ENCODE measurements around the gene OR51L1.

DNA sequence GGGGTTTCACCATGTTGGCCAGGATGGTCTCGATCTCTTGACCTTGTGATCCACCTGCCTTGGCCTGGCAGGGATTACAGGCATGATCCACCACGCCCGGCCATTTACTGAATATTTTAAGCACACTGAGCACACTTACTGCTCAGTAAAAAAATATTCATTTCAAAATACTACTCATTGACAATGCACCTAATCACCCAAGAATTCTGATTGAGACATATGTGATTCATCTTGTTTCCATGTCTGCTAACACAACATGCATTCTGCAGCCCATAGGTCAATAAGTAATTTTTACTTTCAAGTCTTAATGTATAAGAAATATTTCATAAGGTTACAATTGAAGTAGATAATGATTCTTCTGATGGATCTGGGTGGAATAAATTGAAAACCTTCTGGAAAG, 47.4 kb downstream of the OR51L1 start:
- TF ChIP-seq, protein P1, sequence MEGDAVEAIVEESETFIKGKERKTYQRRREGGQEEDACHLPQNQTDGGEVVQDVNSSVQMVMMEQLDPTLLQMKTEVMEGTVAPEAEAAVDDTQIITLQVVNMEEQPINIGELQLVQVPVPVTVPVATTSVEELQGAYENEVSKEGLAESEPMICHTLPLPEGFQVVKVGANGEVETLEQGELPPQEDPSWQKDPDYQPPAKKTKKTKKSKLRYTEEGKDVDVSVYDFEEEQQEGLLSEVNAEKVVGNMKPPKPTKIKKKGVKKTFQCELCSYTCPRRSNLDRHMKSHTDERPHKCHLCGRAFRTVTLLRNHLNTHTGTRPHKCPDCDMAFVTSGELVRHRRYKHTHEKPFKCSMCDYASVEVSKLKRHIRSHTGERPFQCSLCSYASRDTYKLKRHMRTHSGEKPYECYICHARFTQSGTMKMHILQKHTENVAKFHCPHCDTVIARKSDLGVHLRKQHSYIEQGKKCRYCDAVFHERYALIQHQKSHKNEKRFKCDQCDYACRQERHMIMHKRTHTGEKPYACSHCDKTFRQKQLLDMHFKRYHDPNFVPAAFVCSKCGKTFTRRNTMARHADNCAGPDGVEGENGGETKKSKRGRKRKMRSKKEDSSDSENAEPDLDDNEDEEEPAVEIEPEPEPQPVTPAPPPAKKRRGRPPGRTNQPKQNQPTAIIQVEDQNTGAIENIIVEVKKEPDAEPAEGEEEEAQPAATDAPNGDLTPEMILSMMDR (conservative IDR thresholded peaks at IDR 0.05; ENCODE audit: low read depth in 2 of 2) = no peak
- TF ChIP-seq POLR2AphosphoS5 (IDR thresholded peaks at IDR 0.05; ENCODE audit: low read depth) (no peak), EZH2phosphoT487 (IDR thresholded peaks at IDR 0.05; ENCODE audit: unreplicated experiment) (no peak), CREB1 (CRISPR knock-in tag; IDR thresholded peaks at IDR 0.05; ENCODE audit: low read depth) (no peak), EZH2 (IDR thresholded peaks at IDR 0.05; ENCODE audit: low read depth, unreplicated experiment) (no peak), JUNB (IDR thresholded peaks at IDR 0.05; ENCODE audit: unreplicated experiment) (no peak), ZNF331 (CRISPR knock-in tag; IDR thresholded peaks at IDR 0.05; ENCODE audit: low read depth) (no peak), ZNF114 (CRISPR knock-in tag; IDR thresholded peaks at IDR 0.05) (no peak), STAT1 (IDR thresholded peaks at IDR 0.05; ENCODE audit: unreplicated experiment) (no peak), NANOG (IDR thresholded peaks at IDR 0.05; ENCODE audit: borderline replicate concordance) (no peak)
- TF ChIP-seq, protein P2, sequence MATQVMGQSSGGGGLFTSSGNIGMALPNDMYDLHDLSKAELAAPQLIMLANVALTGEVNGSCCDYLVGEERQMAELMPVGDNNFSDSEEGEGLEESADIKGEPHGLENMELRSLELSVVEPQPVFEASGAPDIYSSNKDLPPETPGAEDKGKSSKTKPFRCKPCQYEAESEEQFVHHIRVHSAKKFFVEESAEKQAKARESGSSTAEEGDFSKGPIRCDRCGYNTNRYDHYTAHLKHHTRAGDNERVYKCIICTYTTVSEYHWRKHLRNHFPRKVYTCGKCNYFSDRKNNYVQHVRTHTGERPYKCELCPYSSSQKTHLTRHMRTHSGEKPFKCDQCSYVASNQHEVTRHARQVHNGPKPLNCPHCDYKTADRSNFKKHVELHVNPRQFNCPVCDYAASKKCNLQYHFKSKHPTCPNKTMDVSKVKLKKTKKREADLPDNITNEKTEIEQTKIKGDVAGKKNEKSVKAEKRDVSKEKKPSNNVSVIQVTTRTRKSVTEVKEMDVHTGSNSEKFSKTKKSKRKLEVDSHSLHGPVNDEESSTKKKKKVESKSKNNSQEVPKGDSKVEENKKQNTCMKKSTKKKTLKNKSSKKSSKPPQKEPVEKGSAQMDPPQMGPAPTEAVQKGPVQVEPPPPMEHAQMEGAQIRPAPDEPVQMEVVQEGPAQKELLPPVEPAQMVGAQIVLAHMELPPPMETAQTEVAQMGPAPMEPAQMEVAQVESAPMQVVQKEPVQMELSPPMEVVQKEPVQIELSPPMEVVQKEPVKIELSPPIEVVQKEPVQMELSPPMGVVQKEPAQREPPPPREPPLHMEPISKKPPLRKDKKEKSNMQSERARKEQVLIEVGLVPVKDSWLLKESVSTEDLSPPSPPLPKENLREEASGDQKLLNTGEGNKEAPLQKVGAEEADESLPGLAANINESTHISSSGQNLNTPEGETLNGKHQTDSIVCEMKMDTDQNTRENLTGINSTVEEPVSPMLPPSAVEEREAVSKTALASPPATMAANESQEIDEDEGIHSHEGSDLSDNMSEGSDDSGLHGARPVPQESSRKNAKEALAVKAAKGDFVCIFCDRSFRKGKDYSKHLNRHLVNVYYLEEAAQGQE (IDR thresholded peaks at IDR 0.05; ENCODE audit: unreplicated experiment) = no peak
- TF ChIP-seq, protein P3, sequence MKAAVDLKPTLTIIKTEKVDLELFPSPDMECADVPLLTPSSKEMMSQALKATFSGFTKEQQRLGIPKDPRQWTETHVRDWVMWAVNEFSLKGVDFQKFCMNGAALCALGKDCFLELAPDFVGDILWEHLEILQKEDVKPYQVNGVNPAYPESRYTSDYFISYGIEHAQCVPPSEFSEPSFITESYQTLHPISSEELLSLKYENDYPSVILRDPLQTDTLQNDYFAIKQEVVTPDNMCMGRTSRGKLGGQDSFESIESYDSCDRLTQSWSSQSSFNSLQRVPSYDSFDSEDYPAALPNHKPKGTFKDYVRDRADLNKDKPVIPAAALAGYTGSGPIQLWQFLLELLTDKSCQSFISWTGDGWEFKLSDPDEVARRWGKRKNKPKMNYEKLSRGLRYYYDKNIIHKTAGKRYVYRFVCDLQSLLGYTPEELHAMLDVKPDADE (IDR thresholded peaks at IDR 0.05) = no peak
- TF ChIP-seq, protein P4, sequence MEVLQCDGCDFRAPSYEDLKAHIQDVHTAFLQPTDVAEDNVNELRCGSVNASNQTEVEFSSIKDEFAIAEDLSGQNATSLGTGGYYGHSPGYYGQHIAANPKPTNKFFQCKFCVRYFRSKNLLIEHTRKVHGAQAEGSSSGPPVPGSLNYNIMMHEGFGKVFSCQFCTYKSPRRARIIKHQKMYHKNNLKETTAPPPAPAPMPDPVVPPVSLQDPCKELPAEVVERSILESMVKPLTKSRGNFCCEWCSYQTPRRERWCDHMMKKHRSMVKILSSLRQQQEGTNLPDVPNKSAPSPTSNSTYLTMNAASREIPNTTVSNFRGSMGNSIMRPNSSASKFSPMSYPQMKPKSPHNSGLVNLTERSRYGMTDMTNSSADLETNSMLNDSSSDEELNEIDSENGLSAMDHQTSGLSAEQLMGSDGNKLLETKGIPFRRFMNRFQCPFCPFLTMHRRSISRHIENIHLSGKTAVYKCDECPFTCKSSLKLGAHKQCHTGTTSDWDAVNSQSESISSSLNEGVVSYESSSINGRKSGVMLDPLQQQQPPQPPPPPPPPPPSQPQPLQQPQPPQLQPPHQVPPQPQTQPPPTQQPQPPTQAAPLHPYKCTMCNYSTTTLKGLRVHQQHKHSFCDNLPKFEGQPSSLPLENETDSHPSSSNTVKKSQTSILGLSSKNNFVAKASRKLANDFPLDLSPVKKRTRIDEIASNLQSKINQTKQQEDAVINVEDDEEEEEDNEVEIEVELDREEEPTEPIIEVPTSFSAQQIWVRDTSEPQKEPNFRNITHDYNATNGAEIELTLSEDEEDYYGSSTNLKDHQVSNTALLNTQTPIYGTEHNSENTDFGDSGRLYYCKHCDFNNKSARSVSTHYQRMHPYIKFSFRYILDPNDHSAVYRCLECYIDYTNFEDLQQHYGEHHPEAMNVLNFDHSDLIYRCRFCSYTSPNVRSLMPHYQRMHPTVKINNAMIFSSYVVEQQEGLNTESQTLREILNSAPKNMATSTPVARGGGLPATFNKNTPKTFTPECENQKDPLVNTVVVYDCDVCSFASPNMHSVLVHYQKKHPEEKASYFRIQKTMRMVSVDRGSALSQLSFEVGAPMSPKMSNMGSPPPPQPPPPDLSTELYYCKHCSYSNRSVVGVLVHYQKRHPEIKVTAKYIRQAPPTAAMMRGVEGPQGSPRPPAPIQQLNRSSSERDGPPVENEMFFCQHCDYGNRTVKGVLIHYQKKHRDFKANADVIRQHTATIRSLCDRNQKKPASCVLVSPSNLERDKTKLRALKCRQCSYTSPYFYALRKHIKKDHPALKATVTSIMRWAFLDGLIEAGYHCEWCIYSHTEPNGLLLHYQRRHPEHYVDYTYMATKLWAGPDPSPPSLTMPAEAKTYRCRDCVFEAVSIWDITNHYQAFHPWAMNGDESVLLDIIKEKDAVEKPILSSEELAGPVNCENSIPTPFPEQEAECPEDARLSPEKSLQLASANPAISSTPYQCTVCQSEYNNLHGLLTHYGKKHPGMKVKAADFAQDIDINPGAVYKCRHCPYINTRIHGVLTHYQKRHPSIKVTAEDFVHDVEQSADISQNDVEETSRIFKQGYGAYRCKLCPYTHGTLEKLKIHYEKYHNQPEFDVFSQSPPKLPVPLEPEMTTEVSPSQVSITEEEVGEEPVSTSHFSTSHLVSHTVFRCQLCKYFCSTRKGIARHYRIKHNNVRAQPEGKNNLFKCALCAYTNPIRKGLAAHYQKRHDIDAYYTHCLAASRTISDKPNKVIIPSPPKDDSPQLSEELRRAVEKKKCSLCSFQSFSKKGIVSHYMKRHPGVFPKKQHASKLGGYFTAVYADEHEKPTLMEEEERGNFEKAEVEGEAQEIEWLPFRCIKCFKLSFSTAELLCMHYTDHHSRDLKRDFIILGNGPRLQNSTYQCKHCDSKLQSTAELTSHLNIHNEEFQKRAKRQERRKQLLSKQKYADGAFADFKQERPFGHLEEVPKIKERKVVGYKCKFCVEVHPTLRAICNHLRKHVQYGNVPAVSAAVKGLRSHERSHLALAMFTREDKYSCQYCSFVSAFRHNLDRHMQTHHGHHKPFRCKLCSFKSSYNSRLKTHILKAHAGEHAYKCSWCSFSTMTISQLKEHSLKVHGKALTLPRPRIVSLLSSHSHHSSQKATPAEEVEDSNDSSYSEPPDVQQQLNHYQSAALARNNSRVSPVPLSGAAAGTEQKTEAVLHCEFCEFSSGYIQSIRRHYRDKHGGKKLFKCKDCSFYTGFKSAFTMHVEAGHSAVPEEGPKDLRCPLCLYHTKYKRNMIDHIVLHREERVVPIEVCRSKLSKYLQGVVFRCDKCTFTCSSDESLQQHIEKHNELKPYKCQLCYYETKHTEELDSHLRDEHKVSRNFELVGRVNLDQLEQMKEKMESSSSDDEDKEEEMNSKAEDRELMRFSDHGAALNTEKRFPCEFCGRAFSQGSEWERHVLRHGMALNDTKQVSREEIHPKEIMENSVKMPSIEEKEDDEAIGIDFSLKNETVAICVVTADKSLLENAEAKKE (CRISPR knock-in tag; IDR thresholded peaks at IDR 0.05) = no peak

All from GM23338 (cell line).